PC-3 (cell line): ENCODE data around the gene CRIP3. TPM values are rescaled to one million over a fixed set of nuclear protein-coding genes. Genes with fewer than 3 reads are reported as not detected.
A peak's percentile ranks its signal among the peaks of the same experiment; 100 is the strongest.

Source experiments
- ATAC-seq: fragments of 200-7000 bp; cut with Tn5 transposase; 2 replicates; pipeline ENCODE4 v1.9.1; 2020; ENCODE audit warnings: mild to moderate bottlenecking, moderate library complexity
- BruUV-seq: library from RNA; stranded (reverse); fragments of 400-500 nt; replicated peaks from 2 replicates; lab custom pipeline; 2021; lab: Mats Ljungman, UMichigan
- CTCF ChIA-PET: fragments of 300-600 bp; sonication (Branson Sonifier 250); formaldehyde crosslinking; loops from one replicate; lab custom pipeline; 2022; ENCODE audit warnings: antibody characterized with exemption; lab: Charles Lee
- POLR2A ChIA-PET: fragments of 300-600 bp; sonication (Branson Sonifier 250); formaldehyde crosslinking; loops from one replicate; lab custom pipeline; 2022; ENCODE audit warnings: antibody characterized with exemption; ENCODE audit not compliant: unreplicated experiment; lab: Charles Lee
- DNase-seq: peaks from one replicate; pipeline ENCODE4 v3.0.0-alpha.2; 2015
- H2AFZ ChIP-seq: fragments of 300-600 bp; sonication (generic); 2 replicates; pipeline ENCODE4 v1.6.0; 2016; ENCODE audit warnings: antibody characterized with exemption, low read length
- H3F3A ChIP-seq: fragments of 300-600 bp; sonication (generic); one replicate; pipeline ENCODE4 v1.6.0; 2017; ENCODE audit warnings: antibody characterized with exemption, low read length, control low read depth, mild to moderate bottlenecking; ENCODE audit not compliant: unreplicated experiment
- H3K27ac ChIP-seq: fragments of 300-600 bp; sonication (generic); 2 replicates; pipeline ENCODE4 v1.5.1; 2016; ENCODE audit warnings: mild to moderate bottlenecking, low read length
- H3K27me3 ChIP-seq: fragments of 300-600 bp; sonication (generic); 2 replicates; pipeline ENCODE4 v1.6.1; 2016; ENCODE audit warnings: low read length, mixed read lengths
- H3K36me3 ChIP-seq: fragments of 300-600 bp; sonication (generic); 2 replicates; pipeline ENCODE4 v1.6.1; 2016; ENCODE audit warnings: low read depth, mixed run types, low read length, mixed read lengths
- H3K4me1 ChIP-seq: fragments of 300-600 bp; sonication (generic); 2 replicates; pipeline ENCODE4 v1.5.1; 2016; ENCODE audit warnings: low read length; ENCODE audit not compliant: insufficient read depth
- H3K4me2 ChIP-seq: fragments of 300-600 bp; sonication (generic); 2 replicates; pipeline ENCODE4 v1.6.0; 2016; ENCODE audit warnings: low read length
- H3K4me3 ChIP-seq: fragments of 300-600 bp; sonication (generic); 2 replicates; pipeline ENCODE4 v1.5.1; 2016; ENCODE audit warnings: mild to moderate bottlenecking, low read length, mixed read lengths
- H3K79me2 ChIP-seq: fragments of 300-600 bp; sonication (generic); 2 replicates; pipeline ENCODE4 v1.6.1; 2017; ENCODE audit warnings: low read length, mixed read lengths
- H3K9ac ChIP-seq: fragments of 300-600 bp; sonication (generic); 2 replicates; pipeline ENCODE4 v1.6.0; 2016; ENCODE audit warnings: mild to moderate bottlenecking, low read length
- H3K9me2 ChIP-seq: fragments of 300-600 bp; sonication (generic); replicated peaks from 2 replicates; pipeline ENCODE4 v1.6.1; 2016; ENCODE audit warnings: mixed run types, low read length, mixed read lengths
- H3K9me3 ChIP-seq: fragments of 300-600 bp; sonication (generic); 2 replicates; pipeline ENCODE4 v1.6.1; 2016; ENCODE audit warnings: low read length, mixed read lengths
- H4K20me1 ChIP-seq: fragments of 300-600 bp; sonication (generic); 2 replicates; pipeline ENCODE4 v1.6.1; 2016; ENCODE audit warnings: low read length, mixed read lengths
- EZH2 ChIP-seq: fragments of 300-600 bp; sonication (generic); IDR thresholded peaks from one replicate; pipeline ENCODE4 v1.6.1; 2017; ENCODE audit warnings: antibody characterized with exemption, mild to moderate bottlenecking, low read length; ENCODE audit not compliant: unreplicated experiment
- EZH2phosphoT487 ChIP-seq: fragments of 300-600 bp; sonication (generic); IDR thresholded peaks from 2 replicates; pipeline ENCODE4 v1.6.1; 2018; ENCODE audit warnings: mild to moderate bottlenecking, antibody characterized with exemption, low read length, borderline replicate concordance
- intact Hi-C: fragments of 100-400 bp; cut with micrococcal nuclease; formaldehyde crosslinking; loops from 2 replicates; pipeline ENCODE4 v1.9.0; 2023
- total RNA-seq: library from RNA; depleted of rRNA; stranded (reverse); fragments of >200 nt; gene quantifications from 2 replicates; pipeline ENCODE4 v1.2.3, GENCODE V29; 2014
- TF ChIP-seq, protein P1 (sequence below): fragments of 300-600 bp; sonication (generic); conservative IDR thresholded peaks from 2 replicates; pipeline ENCODE4 v1.5.1; 2017; ENCODE audit warnings: antibody characterized with exemption, low read depth, mild to moderate bottlenecking, low read length

Gene CRIP3
- total RNA-seq, 1 experiment from 2014 or later: 0.29 TPM

DNA sequence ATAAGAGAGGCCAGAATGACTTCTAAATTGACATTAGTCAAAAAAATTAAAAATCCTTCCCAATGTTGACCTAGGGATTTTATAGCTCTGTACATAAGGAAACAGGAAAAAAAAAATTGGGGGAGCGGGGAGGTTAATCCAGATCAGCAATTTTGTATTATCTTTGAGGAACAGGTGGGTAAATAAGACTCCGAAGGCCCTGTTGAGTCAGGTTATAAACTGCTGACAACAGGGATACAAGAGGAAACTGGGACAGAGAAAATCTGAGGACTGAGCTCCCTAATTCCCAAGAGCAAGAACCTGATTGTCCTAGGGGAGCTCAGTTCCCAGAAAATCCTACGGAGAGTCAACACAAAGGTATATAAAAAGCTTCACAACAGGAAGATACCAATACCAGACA lies 26.8 kb upstream of the CRIP3 start:
- no peak overlapping the region for H3K4me2 ChIP-seq
- H3K36me3 ChIP-seq: peaks cover 7% of the 10 kb centered on the region; the same call in 1 of the 2 replicates
- no TSS peak for BruUV-seq
- H3F3A ChIP-seq: no peaks in the 10 kb centered on the region
- ChIA-PET POLR2A (interaction anchor here (0.7 kb wide), 1 partner anchor 186 kb away, joined by 3 read pairs; no protein-coding TSS in a partner anchor), CTCF (interaction anchor here (0.6 kb wide), 1 partner anchor 150 kb away, joined by 5 read pairs; no protein-coding TSS in a partner anchor)
- intact Hi-C loops: no loop called here
- H3K79me2 ChIP-seq: no peaks in the 10 kb centered on the region
- no peak overlapping the region for H3K27ac ChIP-seq
- DNase-seq: no peak
- H3K27me3 ChIP-seq: no peaks in the 10 kb centered on the region
- H4K20me1 ChIP-seq: no peaks in the 10 kb centered on the region
- no peak overlapping the region for H3K4me3 ChIP-seq
- ATAC-seq: no peak
- H2AFZ ChIP-seq: no peak overlapping the region
- TF ChIP-seq, protein P1, sequence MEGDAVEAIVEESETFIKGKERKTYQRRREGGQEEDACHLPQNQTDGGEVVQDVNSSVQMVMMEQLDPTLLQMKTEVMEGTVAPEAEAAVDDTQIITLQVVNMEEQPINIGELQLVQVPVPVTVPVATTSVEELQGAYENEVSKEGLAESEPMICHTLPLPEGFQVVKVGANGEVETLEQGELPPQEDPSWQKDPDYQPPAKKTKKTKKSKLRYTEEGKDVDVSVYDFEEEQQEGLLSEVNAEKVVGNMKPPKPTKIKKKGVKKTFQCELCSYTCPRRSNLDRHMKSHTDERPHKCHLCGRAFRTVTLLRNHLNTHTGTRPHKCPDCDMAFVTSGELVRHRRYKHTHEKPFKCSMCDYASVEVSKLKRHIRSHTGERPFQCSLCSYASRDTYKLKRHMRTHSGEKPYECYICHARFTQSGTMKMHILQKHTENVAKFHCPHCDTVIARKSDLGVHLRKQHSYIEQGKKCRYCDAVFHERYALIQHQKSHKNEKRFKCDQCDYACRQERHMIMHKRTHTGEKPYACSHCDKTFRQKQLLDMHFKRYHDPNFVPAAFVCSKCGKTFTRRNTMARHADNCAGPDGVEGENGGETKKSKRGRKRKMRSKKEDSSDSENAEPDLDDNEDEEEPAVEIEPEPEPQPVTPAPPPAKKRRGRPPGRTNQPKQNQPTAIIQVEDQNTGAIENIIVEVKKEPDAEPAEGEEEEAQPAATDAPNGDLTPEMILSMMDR: no peak
- TF ChIP-seq EZH2phosphoT487 (no peak), EZH2 (no peak)
- H3K9me2 ChIP-seq: no peaks in the 10 kb centered on the region
- H3K9ac ChIP-seq: no peak overlapping the region
- H3K9me3 ChIP-seq: no peaks in the 10 kb centered on the region
- no peaks in the 10 kb centered on the region for H3K4me1 ChIP-seq

DNA sequence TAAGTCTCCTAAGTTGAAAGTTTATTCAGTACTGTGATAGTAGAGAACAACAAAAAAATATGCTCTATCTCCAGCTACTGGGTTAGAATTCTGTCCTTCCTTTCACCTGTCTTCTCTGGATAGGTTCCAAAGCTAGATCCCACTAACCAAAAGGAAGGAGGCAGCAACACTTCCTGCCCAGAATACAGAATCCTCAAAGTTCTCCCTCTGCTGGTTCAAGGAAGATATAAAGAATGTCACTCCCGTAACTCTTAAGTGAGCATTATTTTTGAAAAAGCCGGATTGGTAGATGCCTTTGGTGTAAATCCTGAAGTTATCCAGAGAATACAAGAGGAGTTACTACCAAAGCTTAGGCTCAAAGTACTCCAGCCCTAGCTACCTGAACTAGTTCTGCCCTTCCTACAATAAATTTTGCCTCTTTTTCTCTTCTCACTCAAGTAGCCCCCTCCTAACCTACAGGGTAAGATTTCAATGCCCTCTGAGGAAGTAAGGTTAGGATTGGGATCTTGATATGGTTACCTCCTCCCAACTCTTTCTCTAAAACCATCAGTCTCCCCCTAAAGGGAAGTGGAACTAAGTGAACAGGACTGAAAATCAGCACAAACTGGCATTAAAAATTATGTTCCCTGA lies 26.0 kb upstream of the CRIP3 start:
- peak; percentile 82 for DNase-seq
- intact Hi-C loops: loop anchor here (1.0 kb wide), 1 partner anchor 71 kb away; no protein-coding TSS in a partner anchor
- Histone ChIP-seq H3K9me3 (no peaks in the 10 kb centered on the region), H3K4me3 (no peak overlapping the region), H4K20me1 (no peaks in the 10 kb centered on the region), H2AFZ (no peak overlapping the region), H3F3A (no peaks in the 10 kb centered on the region), H3K27ac (no peak overlapping the region), H3K4me1 (no peaks in the 10 kb centered on the region), H3K4me2 (no peak overlapping the region), H3K27me3 (no peaks in the 10 kb centered on the region), H3K36me3 (no peaks in the 10 kb centered on the region), H3K9me2 (no peaks in the 10 kb centered on the region), H3K79me2 (no peaks in the 10 kb centered on the region), H3K9ac (no peak overlapping the region)
- BruUV-seq: no TSS peak
- TF ChIP-seq EZH2phosphoT487: no peak
- TF ChIP-seq EZH2: no peak
- TF ChIP-seq, protein P1: peak; percentile 79
- CTCF ChIA-PET: interaction anchor here (0.5 to 1.2 kb wide), 3 partner anchors 26 to 171 kb away, joined by 4 to 6 read pairs (median 4); partner anchors contain the start of gene CRIP3
- peak; percentile 82 for ATAC-seq
- POLR2A ChIA-PET: no interaction called here

DNA sequence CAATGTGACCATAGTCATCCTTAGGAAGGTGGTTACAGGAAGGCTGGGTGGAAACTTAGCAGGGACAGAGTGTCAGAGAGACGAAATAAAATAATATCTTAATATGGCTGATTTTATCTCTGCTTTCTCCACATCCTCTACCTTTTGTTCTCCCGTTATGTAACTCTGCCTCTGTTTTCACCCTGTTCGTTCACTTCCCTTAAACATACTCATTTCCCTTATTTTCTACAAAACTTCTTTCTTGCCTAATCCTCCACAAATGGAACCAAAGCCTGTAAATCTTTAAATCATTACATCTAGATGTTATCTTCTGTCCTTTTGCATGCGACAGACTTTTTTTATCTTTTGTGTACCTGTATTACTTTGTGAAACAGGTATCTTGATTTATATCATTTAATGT lies 23.3 kb upstream of the CRIP3 start:
- Histone ChIP-seq H3K4me3 (no peak overlapping the region), H3K9me3 (no peaks in the 10 kb centered on the region), H3K4me2 (no peak overlapping the region), H3K27ac (no peak overlapping the region), H4K20me1 (no peaks in the 10 kb centered on the region), H3K27me3 (no peaks in the 10 kb centered on the region), H3K4me1 (no peaks in the 10 kb centered on the region), H3K9ac (no peak overlapping the region), H2AFZ (no peak overlapping the region), H3F3A (no peaks in the 10 kb centered on the region), H3K79me2 (no peaks in the 10 kb centered on the region), H3K9me2 (no peaks in the 10 kb centered on the region), H3K36me3 (no peaks in the 10 kb centered on the region)
- ATAC-seq (no peak), DNase-seq (no peak)
- intact Hi-C loops: no loop called here
- TF ChIP-seq, protein P1: no peak
- no peak for TF ChIP-seq EZH2phosphoT487
- no peak for TF ChIP-seq EZH2
- POLR2A ChIA-PET: no interaction called here
- CTCF ChIA-PET: no interaction called here
- BruUV-seq: no TSS peak
